NCI-H510A (cell line): ENCODE data around the gene ICAM1.
"Not testable (repeated sequence)": the region's sequence is repeated elsewhere in the genome, so short reads cannot be mapped to it uniquely, and the experiment has no call there.

Experiments used
- DNase-seq: peaks from one replicate; lab custom pipeline; 2025; lab: John Stamatoyannopoulos, UW

Gene ICAM1

GRCh38 chr19:10241826-10242449, 29.0 kb upstream of the ICAM1 start:
- not testable (repeated sequence) for DNase-seq

- no peak for DNase-seq
Observed at GRCh38 chr19:10243606-10244005, 27.3 kb upstream of the ICAM1 start.

GRCh38 chr19:10245189-10245939, 25.6 kb upstream of the ICAM1 start:
- no peak for DNase-seq

GRCh38 chr19:10246511-10246910, 24.4 kb upstream of the ICAM1 start:
- no peak for DNase-seq

- DNase-seq = peak; percentile 96
Observed at GRCh38 chr19:10251792-10252694, 18.9 kb upstream of the ICAM1 start, which contains the start of gene MRPL4. Gene MRPL4, plus strand, starts transcription at chr19:10252214. Its CDS starts 40 bp downstream, at chr19:10252254.

- no peak for DNase-seq
Observed at GRCh38 chr19:10252707-10253106, 18.2 kb upstream of the ICAM1 start.

- no peak for DNase-seq
Observed at GRCh38 chr19:10254244-10254643, 16.7 kb upstream of the ICAM1 start.

- DNase-seq = no peak
Observed at GRCh38 chr19:10255358-10255757, 15.6 kb upstream of the ICAM1 start.

- no peak for DNase-seq
Observed at GRCh38 chr19:10256551-10256950, 14.4 kb upstream of the ICAM1 start.

- no peak for DNase-seq
Observed at GRCh38 chr19:10256970-10257615, 13.8 kb upstream of the ICAM1 start.

GRCh38 chr19:10258080-10258710, 12.7 kb upstream of the ICAM1 start:
- DNase-seq = no peak

GRCh38 chr19:10259162-10259905, 11.6 kb upstream of the ICAM1 start:
- DNase-seq = peak; percentile 80

- peak; percentile 41 for DNase-seq
Observed at GRCh38 chr19:10260141-10260584, 10.8 kb upstream of the ICAM1 start.

- no peak for DNase-seq
Observed at GRCh38 chr19:10262771-10263170, 8.1 kb upstream of the ICAM1 start.

- DNase-seq = no peak
Observed at GRCh38 chr19:10266706-10267105, 4.2 kb upstream of the ICAM1 start.

GRCh38 chr19:10268071-10268470, 2.8 kb upstream of the ICAM1 start:
- no peak for DNase-seq

- no peak for DNase-seq
Observed at GRCh38 chr19:10269333-10270179, 1.4 kb upstream of the ICAM1 start.

GRCh38 chr19:10270180-10270615, 722 bp upstream of the ICAM1 start:
- no peak for DNase-seq

GRCh38 chr19:10271543-10272086, 695 bp downstream of the ICAM1 start:
- DNase-seq = no peak
